Pancreas (tissue), 10 donors: ENCODE results near the gene SCML2. TPM values are rescaled to one million over a fixed set of nuclear protein-coding genes. Genes with fewer than 3 reads are reported as not detected.
A peak's percentile ranks its signal among the peaks of the same experiment; 100 is the strongest.

Source experiments
- ATAC-seq, 4 donors: fragments of 200-7000 bp; cut with Tn5 transposase; one replicate each; pipeline versions ENCODE4 v1.8.0 to v1.9.1; 2020; ENCODE audit warnings: mild to moderate bottlenecking in 4 of 4, moderate library complexity in 4 of 4
- DNase-seq, 6 donors: peaks; one replicate each; pipeline ENCODE4 v3.0.0-alpha.2; 2020
- FAIRE-seq: peaks from 2 replicates; lab custom pipeline; 2012; peaks lifted over from hg19 to GRCh38; lab: Jason Lieb, UNC
- H3K27ac ChIP-seq, 4 donors: fragments of 200-600 bp; sonication (generic); 1 replicate in 3 of 4; 2 replicates in 1 of 4; pipeline versions ENCODE4 v1.5.0 to v1.8.0; 2020
- H3K27me3 ChIP-seq, 4 donors: fragments of 200-600 bp; one replicate each; pipeline ENCODE4 v1.8.0; 2021
- H3K36me3 ChIP-seq, 3 donors: fragments of 200-600 bp; sonication (generic) in 1 of 3; one replicate each; pipeline versions ENCODE4 v1.5.0 to v1.8.0; 2020 to 2021
- H3K4me1 ChIP-seq, 3 donors: fragments of 200-600 bp; one replicate each; pipeline ENCODE4 v1.8.0; 2021
- H3K4me3 ChIP-seq, 4 donors: fragments of 200-600 bp; sonication (generic) in 2 of 4; one replicate each; pipeline versions ENCODE4 v1.5.0 to v1.8.0; 2020 to 2021
- H3K9me3 ChIP-seq, 4 donors: fragments of 200-600 bp; one replicate each; pipeline ENCODE4 v1.8.0; 2021
- CTCF ChIP-seq, 4 donors: fragments of 200-600 bp; sonication (generic) in 3 of 4; IDR thresholded peaks; one replicate each; pipeline versions ENCODE4 v1.5.0 to v1.8.0; 2021; ENCODE audit warnings: antibody characterized with exemption in 4 of 4
- WGBS, 2 donors: extraction: QIAGEN DNeasy Blood & Tissue Kit; methylation state at CpG; one replicate each; pipeline ENCODE4 v1.1.7; 2013; 5-methylcytosine and 5-hydroxymethylcytosine counted together
- intact Hi-C, 3 donors: fragments of 100-400 bp; cut with DNase I; formaldehyde crosslinking; loops; one replicate each; pipeline versions ENCODE4 v1.11.1 to v1.14.2; 2022
- polyA plus RNA-seq, 2 donors: library from polyadenylated mRNA; stranded (reverse); fragments of 200-250 nt; gene quantifications; one replicate each; pipeline ENCODE4 v1.2.3, GENCODE V29; 2013
- total RNA-seq, 6 donors: library from RNA; stranded (reverse); fragmentation: NEBNext Ultra II Directional in 4 of 6; extraction: Animal tissue kit (Norgen Biotek cat#: 25700) in 4 of 6; gene quantifications; one replicate each; pipeline versions ENCODE4 v1.2.1 to v1.2.4, GENCODE V29; 2021 to 2023
- donor health status: healthy with polysubstance abuse.
- donor health status: DM: no; HTN: no; CAD: no; lungs with moderate emphysema.
- donor health status: DM: no; HTN: no; CAD: no.
- donor health status: control.
- donor health status: control.
- donor health status: Bipolar disorder and iron deficiency.
- donor health status: DM: yes; HTN: yes; CAD: no.
- donor health status: DM: no; HTN: no; CAD: no.
- donor health status: DM: no; HTN: no; CAD: no.
- donor health status: DM: yes; HTN: yes; CAD: no.

The SCML2 gene
- 1 to 10 TPM in 1 of 6 donors, under 1 TPM in 5; 0.63 to 1.1 (median 0.86) TPM for total RNA-seq
- polyA plus RNA-seq: 1 to 10 TPM; 1.3 to 2.9 TPM

- peak; percentile 18 to 76 (median 43) for DNase-seq
- peaks cover 0 to 3% (median 3%) of the 10 kb centered on the region in 3 donors for H3K4me1 ChIP-seq
Observed at GRCh38 chrX:18354369-18355223, at the start of gene SCML2. SCML2 (minus strand) TSS chrX:18354688; CDS start chrX:18334071, 20,617 bp downstream.

GRCh38 chrX:18401848-18402213, 47.3 kb upstream of the SCML2 start:
- FAIRE-seq: no peak
- TF ChIP-seq CTCF (IDR thresholded peaks at IDR 0.05): no peak
- Histone ChIP-seq H3K36me3 (no peaks in the 10 kb centered on the region), H3K4me3 (no peak overlapping the region), H3K27ac (no peak overlapping the region), H3K4me1 (no peaks in the 10 kb centered on the region), H3K9me3 (no peaks in the 10 kb centered on the region), H3K27me3 (no peaks in the 10 kb centered on the region)
- no peak for ATAC-seq
- DNase-seq: no peak
- intact Hi-C loops: loop anchor here in 1 of 3 donors (10.0 kb wide), 1 partner anchor 503 kb away; no protein-coding TSS in a partner anchor
- 48 to 50% methylated on average over 4 of the region's 4 CpGs for WGBS, 2 donors

More at GRCh38 chrX:18354369-18355223, at the start of gene SCML2:
- Histone ChIP-seq H3K27ac (no peak within 1 kb of the TSS), H3K27me3 (peaks cover 0 to 6% (median 0%) of the 10 kb centered on the region in 4 donors), H3K9me3 (no peaks in the 10 kb centered on the region), H3K36me3 (no peaks in the 10 kb centered on the region), H3K4me3 (peak within 1 kb of the TSS; percentile 33 to 54 (median 40))
- intact Hi-C loops: no loop called here
- 1 to 21% methylated on average over 57 to 92 of the region's 92 CpGs for WGBS, 2 donors
- ATAC-seq (peak; percentile 86 to 93 (median 89)), FAIRE-seq (no peak)
- no peak for TF ChIP-seq CTCF (IDR thresholded peaks at IDR 0.05)

GRCh38 chrX:18394477-18394876, 40.0 kb upstream of the SCML2 start:
- WGBS, 2 donors: 42 to 50% methylated on average over 11 of the region's 11 CpGs
- Histone ChIP-seq H3K27ac (no peak overlapping the region), H3K27me3 (peaks cover 0 to 4% (median 2%) of the 10 kb centered on the region in 4 donors), H3K4me1 (no peaks in the 10 kb centered on the region), H3K9me3 (no peaks in the 10 kb centered on the region), H3K4me3 (no peak overlapping the region), H3K36me3 (no peaks in the 10 kb centered on the region)
- intact Hi-C loops: loop anchor here in 1 of 3 donors (10.0 kb wide), 1 partner anchor 940 kb away; no protein-coding TSS in a partner anchor
- ATAC-seq (peak in 1 of 4 donors; percentile 38), DNase-seq (no peak), FAIRE-seq (no peak)
- no peak for TF ChIP-seq CTCF (IDR thresholded peaks at IDR 0.05)

- Histone ChIP-seq H3K27ac (no peak overlapping the region), H3K27me3 (peaks cover 0 to 6% (median 2%) of the 10 kb centered on the region in 4 donors), H3K4me1 (no peaks in the 10 kb centered on the region), H3K4me3 (no peak overlapping the region), H3K36me3 (no peaks in the 10 kb centered on the region), H3K9me3 (no peaks in the 10 kb centered on the region)
- DNase-seq: peak in 5 of 6 donors; percentile 10 to 88 (median 65)
- 2 to 13% methylated on average over 8 to 9 of the region's 9 CpGs for WGBS, 2 donors
- FAIRE-seq: peak; percentile 98
- peak in 3 of 4 donors; percentile 74 to 75 (median 75) for ATAC-seq
- intact Hi-C loops: loop anchor here in 1 of 3 donors (10.0 kb wide), 1 partner anchor 944 kb away; no protein-coding TSS in a partner anchor
- TF ChIP-seq CTCF (IDR thresholded peaks at IDR 0.05): peak; percentile 70 to 86 (median 76)
Observed at GRCh38 chrX:18390941-18391538, 36.6 kb upstream of the SCML2 start.
